T47D (cell line): Measurements from ENCODE around the gene FNDC8.

Experiments used
- DNase-seq, 2 experiments: peaks; one replicate each; pipeline versions ENCODE4 v3.0.0 to v3.0.0-alpha.2; 2011 to 2012; ENCODE audit warnings: low read depth in 1 of 2, low spot score in 1 of 2
- JUND ChIP-seq: IDR thresholded peaks from 2 replicates; pipeline ENCODE4 v1.6.1; 2012; ENCODE audit warnings: low read depth
- in situ Hi-C: cut with HindIII; loops from 2 replicates; pipeline ENCODE4 v1.10.0; 2016; ENCODE audit warnings: low sequenced_read_pairs, low pct_unique_long_range_greater_than_20kb

FNDC8 gene

GRCh38 chr17:35121315-35121714 lies at the start of gene FNDC8:
TSS of gene FNDC8 (plus strand) at chr17:35121615. CDS start at chr17:35121694, 79 bp downstream.
- in situ Hi-C loops = no loop called here
- DNase-seq = no peak
- TF ChIP-seq JUND = no peak

DNA sequence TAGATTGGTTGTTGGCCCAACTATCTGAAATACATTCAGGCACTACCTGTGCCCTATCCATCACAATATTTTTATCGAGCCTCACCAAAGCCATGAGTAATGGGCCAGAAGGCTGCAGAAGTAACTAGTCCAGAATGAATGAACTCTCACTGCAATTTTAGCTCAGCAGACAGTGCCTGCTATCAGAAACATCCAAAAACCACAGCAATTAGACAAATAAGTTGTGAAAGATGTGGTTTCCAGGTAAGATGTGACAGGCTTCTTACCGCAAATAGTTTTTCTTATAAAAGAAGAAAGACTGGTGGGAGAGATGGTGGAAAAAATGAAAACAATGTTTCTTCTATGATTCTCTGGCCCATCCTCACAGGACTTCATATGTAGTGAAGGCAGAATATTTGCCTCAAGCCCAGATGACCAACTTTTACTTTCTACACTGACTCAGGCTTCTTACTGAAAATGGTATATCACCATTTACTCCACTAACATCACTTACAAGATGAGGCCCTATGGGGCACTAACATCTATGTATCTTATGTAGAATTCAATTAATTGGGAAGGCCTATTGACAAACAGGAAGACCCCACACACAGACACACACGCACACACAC lies 48.1 kb upstream of the FNDC8 start:
- TF ChIP-seq JUND = no peak
- in situ Hi-C loops = no loop called here
- no peak for DNase-seq

DNA sequence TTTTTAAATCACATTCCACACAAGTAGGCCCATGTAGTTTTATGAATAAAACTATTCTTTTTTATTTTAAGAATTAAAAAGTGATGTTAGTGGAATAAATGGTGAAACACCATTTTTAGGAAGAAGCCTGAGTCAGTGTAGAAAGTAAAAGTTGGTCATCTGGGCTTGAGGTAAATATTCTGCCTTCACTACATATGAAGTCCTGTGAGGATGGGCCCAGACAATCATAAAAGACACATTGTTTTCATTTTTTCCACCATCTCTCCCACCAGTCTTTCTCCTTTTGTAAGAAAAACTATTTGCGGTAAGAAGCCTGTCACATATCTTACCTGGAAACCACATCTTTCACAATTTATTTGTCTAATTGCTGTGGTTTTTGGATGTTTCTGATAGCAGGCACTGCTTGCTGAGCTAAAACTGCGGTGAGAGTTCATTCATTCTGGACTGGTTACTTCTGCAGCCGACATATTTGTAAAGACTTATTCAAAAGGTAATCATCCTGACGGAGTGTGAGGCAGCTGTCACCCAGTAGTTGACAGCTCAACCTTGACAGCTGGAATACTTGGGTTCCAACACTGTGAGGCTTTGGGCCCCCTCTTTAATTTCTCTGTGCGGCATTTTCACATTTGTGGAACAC lies 47.3 kb upstream of the FNDC8 start:
- DNase-seq = peak in 1 of 2 experiments; percentile 6
- no peak for TF ChIP-seq JUND
- in situ Hi-C loops = no loop called here

- no peak for DNase-seq
- no peak for TF ChIP-seq JUND
- in situ Hi-C loops = no loop called here
Measured at GRCh38 chr17:35074711-35075707, 46.4 kb upstream of the FNDC8 start.

GRCh38 chr17:35076874-35077273 lies 44.5 kb upstream of the FNDC8 start:
- DNase-seq = no peak
- in situ Hi-C loops = no loop called here
- TF ChIP-seq JUND = no peak

DNA sequence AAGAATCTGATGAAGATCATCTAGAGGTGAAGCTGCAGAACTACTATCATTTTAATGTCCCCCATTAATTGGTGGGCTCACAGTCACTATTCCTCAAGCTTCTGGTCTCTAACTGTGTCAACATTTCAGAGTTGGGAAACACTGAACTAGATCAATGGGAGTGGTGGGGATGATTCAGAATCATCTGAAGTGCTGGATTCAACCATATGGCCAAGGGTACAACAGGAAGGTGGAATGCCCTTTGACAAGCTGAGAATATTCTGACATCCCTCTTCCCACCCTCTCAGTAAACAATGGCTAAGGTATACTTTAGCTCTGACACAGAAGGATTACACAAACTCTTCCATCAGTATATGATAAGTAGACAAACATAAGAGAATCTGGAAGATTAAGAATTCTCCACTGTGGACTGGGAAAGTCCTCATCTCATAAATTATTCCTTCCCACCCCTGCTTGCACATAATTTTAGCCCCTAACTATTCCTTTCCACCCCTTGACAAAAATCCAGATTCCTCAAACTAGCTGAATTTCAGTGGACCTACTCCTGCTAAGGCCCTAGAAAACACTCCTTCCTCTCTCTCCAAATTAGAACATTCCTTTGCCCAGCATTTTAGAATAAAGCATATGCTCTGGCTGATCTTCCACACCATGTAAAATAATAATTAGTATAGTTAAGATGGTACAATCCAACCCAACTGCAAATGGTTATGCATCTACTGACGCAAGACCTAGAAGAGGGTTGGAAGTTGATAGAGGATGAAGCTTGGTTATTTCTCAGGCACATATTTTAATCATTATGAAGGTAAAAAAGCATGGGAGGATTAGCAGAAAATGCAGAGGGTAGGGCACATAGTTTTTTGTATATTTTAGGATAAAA lies 41.6 kb upstream of the FNDC8 start:
- DNase-seq = no peak
- TF ChIP-seq JUND = no peak
- in situ Hi-C loops = no loop called here

DNA sequence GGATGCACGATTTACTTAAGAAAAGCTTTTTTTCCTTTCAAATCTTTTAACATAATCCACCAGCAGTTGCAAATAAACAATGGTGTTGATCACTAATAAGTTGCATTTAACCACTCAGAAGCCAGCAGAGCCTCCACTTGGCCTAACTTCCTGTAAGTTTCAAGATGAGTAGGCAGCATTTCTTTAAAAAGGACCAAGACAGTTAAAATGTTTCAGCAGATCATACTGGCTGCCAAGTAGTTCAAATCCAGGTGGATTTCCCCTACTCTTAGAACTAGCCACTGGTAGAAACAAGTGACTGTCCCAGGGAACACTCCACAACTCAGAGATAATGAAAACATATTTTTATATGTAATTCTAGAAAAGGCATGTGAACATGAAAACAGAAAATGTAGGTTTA lies 40.9 kb upstream of the FNDC8 start:
- in situ Hi-C loops = no loop called here
- TF ChIP-seq JUND = no peak
- no peak for DNase-seq

DNA sequence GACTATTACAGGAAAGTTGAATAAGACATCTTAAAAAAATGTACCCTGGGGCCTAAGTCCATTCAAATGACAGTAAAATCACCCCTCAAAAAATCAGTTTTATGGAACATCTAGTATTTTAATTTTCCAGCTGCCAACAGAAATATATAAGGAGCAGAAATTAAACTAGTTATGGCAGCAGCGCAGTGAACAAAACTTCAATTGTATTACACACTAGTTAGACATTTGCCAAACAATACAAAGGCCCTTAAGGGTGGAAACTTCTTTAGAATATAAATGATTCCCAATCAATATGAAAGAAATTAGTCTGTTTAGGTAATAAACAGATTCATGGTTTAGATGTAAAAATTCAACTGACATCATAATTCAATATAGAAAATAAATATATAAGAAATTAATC lies 39.8 kb upstream of the FNDC8 start:
- in situ Hi-C loops = no loop called here
- TF ChIP-seq JUND = no peak
- DNase-seq = no peak

GRCh38 chr17:35082073-35082657 lies 39.2 kb upstream of the FNDC8 start:
- DNase-seq = no peak
- no peak for TF ChIP-seq JUND
- in situ Hi-C loops = no loop called here

DNA sequence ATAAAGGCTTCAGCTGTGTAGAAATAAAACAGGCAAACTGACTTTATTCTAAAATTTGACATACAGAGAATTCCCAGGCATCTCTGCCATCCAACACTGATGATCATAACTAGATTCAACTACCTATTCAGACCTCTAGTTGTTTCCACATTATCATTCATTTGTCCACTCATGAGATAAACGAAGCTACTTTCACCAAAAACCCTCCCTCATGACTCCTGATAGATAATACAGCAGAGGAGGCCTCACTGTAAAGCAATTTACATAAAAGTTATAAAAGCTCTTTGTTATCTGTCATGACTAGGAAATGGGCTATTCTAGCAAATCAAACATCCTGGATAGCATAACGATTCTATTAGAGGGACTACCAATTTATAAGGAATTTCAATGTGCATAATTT lies 38.3 kb upstream of the FNDC8 start:
- TF ChIP-seq JUND = no peak
- no peak for DNase-seq
- in situ Hi-C loops = no loop called here

DNA sequence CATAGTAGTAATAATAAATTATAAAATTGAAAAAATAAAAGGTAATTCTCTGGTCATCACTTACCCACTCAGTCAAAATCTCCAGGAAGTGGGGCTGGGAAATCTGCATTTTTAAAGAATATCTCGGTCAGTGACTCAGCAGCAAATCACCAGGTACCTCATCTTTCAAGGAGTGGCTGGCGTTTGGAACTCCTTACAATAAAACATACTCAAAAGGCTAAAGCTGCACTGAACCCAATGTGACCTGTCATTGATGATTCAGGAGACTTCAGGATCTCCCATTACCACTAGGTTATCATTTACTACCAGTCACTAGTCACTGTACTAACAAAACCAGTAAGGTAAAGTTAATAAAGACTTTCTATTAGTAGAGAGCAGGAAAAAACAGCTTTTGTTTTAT lies 36.4 kb upstream of the FNDC8 start:
- TF ChIP-seq JUND = no peak
- in situ Hi-C loops = no loop called here
- no peak for DNase-seq

- in situ Hi-C loops = no loop called here
- TF ChIP-seq JUND = no peak
- no peak for DNase-seq
Measured at GRCh38 chr17:35086164-35086563, 35.3 kb upstream of the FNDC8 start.
